GM08714 (cell line): ENCODE results near the gene SMYD1.

Source experiments
- H3K4me3 ChIP-seq: fragments of 200-500 bp; sonication (Bioruptor generic); 2 replicates; pipeline ENCODE4 v1.5.1; 2014; ENCODE audit warnings: mild to moderate bottlenecking, low read length, inconsistent platforms
- ZNF274 ChIP-seq: IDR thresholded peaks from 2 replicates; pipeline ENCODE4 v1.6.1; 2012; ENCODE audit warnings: mild to moderate bottlenecking, low read depth, low read length

Gene SMYD1

GRCh38 chr2:88127888-88128653, 60.4 kb downstream of the SMYD1 start, which contains the start of gene FABP1:
FABP1 (minus strand) TSS chr2:88128062; CDS start chr2:88128017, 45 bp downstream.
- H3K4me3 ChIP-seq: no peak within 1 kb of the TSS
- TF ChIP-seq ZNF274: no peak

DNA sequence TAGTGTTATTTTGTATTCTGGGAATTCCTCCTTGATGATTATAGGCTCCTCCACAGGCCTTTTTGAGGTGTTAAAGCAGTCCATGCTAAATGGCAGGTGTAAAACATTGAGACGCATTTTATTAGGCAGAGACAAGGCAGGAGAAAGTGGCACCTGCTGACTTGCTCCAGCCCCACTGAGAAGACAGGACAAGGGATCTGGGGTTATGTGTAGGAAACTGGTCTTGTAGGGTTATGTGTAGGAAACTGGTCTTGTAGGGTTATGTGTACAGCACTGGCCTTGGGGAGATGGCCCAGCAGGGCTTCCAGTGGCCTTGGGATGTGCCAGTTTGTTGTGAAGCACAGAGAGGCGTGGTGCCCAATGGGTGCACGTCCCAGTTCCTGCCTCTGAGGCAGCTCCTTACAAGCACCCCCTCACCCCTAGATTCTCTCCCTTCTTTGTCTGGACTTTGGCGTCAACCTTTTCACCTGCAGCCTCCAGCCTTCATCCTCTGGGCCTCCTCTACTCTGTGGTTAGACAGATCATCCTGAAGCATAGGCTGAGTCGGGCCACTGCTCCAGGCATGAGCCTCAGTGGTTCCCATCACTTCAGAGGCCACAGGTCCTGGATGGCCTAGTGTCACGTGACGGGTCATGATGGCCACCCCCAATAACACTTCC, 61.2 kb downstream of the SMYD1 start:
- no peak overlapping the region for H3K4me3 ChIP-seq

GRCh38 chr2:88129313-88129959, 61.8 kb downstream of the SMYD1 start:
- no peak overlapping the region for H3K4me3 ChIP-seq
- TF ChIP-seq ZNF274: no peak

More for the DNA sequence above, 61.2 kb downstream of the SMYD1 start:
- TF ChIP-seq ZNF274: no peak

GRCh38 chr2:88131201-88131998, 63.8 kb downstream of the SMYD1 start:
- H3K4me3 ChIP-seq: no peak overlapping the region
- no peak for TF ChIP-seq ZNF274

- TF ChIP-seq ZNF274: no peak
- H3K4me3 ChIP-seq: no peak overlapping the region
These were observed 64.4 kb downstream of the SMYD1 start for GRCh38 chr2:88131999-88132368.

DNA sequence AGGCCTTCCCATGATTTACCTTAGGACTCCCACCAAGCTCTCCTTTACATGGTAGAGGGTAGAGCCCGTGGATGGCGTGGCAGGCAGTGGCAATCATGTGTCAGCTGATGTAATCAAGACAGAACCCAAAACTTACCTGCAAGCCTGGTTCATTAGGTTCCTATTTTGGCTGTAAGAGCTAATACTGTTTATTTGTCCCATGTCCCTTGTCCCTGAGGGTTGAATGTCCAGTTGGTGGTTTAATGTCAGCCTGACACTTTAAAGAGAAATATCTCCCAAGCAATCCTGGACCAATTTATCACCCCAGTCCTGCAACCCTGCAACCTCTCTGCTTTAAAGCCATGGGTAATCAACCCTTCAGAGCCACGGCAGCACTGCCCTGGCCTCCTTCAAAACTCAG, 66.2 kb downstream of the SMYD1 start:
- H3K4me3 ChIP-seq: no peak overlapping the region
- TF ChIP-seq ZNF274: no peak

DNA sequence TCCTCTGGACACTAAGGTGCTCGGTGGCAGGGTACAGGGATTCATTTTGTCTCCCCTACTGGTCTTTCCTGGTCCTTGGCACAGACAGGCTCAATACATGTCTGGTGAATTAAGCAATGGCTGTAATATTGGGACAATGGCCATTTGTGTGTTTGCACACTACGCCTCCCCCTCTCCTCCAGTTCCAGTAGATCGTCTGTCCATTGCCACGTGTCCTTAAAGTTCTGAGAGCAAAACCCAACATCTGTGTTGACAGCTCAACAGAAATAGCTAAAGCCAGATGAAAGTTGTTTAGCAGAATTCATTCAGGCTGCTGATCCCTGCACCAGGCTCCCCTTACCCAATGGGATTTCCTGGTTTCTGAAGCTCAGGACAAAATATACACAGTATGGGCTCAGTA, 69.2 kb downstream of the SMYD1 start:
- no peak overlapping the region for H3K4me3 ChIP-seq
- TF ChIP-seq ZNF274: no peak

DNA sequence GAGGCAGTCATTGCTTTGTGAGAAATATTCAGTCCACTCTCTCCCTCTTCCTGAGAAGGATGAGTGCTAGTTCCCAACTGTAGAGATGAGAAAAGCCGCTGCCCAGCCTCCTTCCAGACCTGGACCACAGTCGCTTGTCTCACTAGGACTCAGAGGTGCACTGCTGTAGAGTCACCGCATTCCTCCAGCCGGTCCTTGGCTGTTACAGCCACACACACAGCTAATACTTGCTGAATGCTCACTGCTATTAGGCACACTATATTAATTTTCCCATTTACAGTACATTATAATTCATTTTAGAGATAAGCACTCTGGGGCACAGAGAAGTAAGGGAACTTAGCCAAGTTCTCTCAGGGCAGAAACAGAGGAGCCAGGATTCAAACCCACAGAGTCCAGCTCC, 70.2 kb downstream of the SMYD1 start:
- H3K4me3 ChIP-seq: no peak overlapping the region
- no peak for TF ChIP-seq ZNF274

DNA sequence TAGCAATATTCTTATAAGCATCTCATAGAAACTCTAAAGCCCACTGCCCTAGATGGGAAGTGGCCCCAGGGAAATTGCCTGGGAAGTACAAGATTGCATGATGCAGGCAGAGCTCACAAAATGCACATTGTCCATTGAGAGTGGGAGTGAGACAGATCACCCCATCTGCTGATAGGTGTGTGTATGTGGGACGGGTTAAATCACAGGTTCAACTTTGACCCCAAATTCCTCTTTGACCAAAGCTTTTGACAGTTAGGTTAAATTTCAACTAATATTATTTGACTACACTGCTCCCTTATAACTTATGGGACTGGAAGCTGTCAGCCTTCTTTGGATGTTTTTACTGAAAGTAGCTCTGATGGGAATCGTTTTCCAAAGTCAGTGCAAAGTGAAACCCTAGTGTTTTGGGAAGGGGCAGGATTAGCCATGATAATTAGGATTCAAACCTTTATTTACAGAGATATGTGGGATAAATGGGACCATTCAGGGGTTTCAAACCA, 71.6 kb downstream of the SMYD1 start:
- TF ChIP-seq ZNF274: no peak
- H3K4me3 ChIP-seq: no peak overlapping the region

- TF ChIP-seq ZNF274: no peak
These were observed 72.2 kb downstream of the SMYD1 start for GRCh38 chr2:88139804-88140203.

DNA sequence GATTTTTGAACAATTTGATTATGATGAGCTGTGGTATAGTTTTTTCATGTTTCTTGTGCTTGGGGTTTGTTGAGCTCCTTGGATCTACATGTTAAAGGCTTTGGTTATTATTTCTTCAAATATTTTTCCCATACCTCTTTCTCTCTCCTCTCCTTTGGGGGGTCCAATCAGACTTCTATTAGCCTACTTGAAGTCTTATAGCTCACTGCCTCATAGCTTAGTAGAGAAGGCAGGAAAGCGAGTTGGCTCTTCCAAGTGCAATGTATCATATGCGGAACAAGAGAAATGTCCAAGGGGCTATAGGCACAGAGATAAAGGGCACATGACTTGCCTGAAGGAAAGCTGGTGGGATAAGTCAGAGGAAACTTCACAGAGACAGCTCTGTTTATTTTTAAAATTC, 74.3 kb downstream of the SMYD1 start:
- TF ChIP-seq ZNF274: no peak
- H3K4me3 ChIP-seq: no peak overlapping the region

More at GRCh38 chr2:88139804-88140203, 72.2 kb downstream of the SMYD1 start:
- H3K4me3 ChIP-seq: no peak overlapping the region

DNA sequence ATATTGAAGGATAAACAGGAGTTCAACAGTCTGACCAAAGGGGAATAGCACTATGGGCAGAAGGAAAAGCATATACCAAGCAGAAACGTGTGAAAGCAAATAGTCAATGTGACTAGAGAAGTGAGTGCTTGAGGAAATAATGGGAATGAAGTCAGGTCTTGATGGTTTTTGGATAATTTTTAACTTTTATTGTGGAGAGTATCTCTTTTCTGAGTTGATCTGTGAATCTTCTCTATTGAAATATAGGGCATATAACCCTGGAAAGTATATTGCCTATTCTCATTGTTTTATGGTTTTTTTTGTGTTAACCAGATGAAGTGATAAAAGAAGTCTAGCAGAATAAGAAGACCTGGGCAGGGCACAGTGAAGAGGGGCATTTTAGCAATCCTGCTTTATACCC, 76.6 kb downstream of the SMYD1 start:
- TF ChIP-seq ZNF274: no peak
- no peak overlapping the region for H3K4me3 ChIP-seq

DNA sequence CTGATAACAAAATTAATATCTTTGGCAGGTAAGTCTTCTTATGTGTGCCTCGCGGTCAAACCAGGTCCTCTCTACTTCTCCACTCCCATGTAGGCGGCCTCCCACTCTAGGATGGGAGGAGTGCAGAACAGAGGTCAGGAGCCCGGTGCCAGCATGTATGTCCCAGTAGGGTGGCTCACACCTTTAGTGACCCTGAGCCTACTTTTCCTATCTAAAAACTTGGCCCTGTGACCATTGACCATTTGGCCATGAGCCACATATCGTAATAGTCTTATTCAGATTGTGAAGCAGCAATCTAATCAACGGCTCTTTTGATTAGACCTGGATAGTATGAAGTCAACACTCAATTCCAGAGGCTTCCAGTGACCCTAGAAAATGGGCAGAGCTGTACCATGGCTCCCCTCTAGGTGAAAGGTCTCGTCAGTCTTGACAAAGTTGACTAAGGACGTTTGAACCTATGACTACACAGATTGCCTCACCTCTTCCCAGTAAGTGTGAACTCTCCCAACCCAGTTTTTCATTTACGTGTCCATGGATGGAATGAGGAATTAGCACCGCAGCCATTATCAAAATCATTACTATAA, 77.4 kb downstream of the SMYD1 start:
- TF ChIP-seq ZNF274: no peak
- H3K4me3 ChIP-seq: no peak overlapping the region

GRCh38 chr2:88146590-88146989, 79.0 kb downstream of the SMYD1 start:
- TF ChIP-seq ZNF274: no peak

More at GRCh38 chr2:88146590-88146989, 79.0 kb downstream of the SMYD1 start:
- no peak overlapping the region for H3K4me3 ChIP-seq
